DOHH2 (cell line): ENCODE measurements around the gene SLFNL1.

Source experiments
- H3F3A ChIP-seq: fragments of 200-600 bp; sonication (generic), shearing (Covaris generic); 2 replicates; pipeline ENCODE4 v1.6.0; 2016; ENCODE audit warnings: antibody characterized with exemption, mild to moderate bottlenecking; ENCODE audit not compliant: control insufficient read depth, insufficient read depth
- H3K27ac ChIP-seq: fragments of 200-600 bp; sonication (generic); 2 replicates; pipeline ENCODE4 v1.5.1; 2014; ENCODE audit warnings: low read depth, mild to moderate bottlenecking, low read length, moderate library complexity
- H3K27me3 ChIP-seq: fragments of 200-600 bp; sonication (generic); 2 replicates; pipeline ENCODE4 v1.6.1; 2014; ENCODE audit warnings: mild to moderate bottlenecking, low read length, mixed read lengths; ENCODE audit not compliant: control insufficient read depth
- H3K36me3 ChIP-seq: fragments of 200-600 bp; sonication (generic); 2 replicates; pipeline ENCODE4 v1.6.1; 2014; ENCODE audit warnings: mild to moderate bottlenecking, low read length, moderate library complexity, mixed read lengths; ENCODE audit not compliant: control insufficient read depth
- H3K4me1 ChIP-seq: fragments of 200-600 bp; sonication (generic); 2 replicates; pipeline ENCODE4 v1.6.1; 2014; ENCODE audit warnings: mild to moderate bottlenecking, low read length, mixed read lengths; ENCODE audit not compliant: control insufficient read depth
- H3K4me2 ChIP-seq: fragments of 200-600 bp; sonication (generic); 2 replicates; pipeline ENCODE4 v1.6.0; 2014; ENCODE audit warnings: mild to moderate bottlenecking, low read length, moderate library complexity
- H3K4me3 ChIP-seq: fragments of 200-600 bp; sonication (generic); 2 replicates; pipeline ENCODE4 v1.5.1; 2014; ENCODE audit warnings: mild to moderate bottlenecking, low read length, mixed read lengths
- H3K79me2 ChIP-seq: fragments of 200-600 bp; sonication (generic); 2 replicates; pipeline ENCODE4 v1.6.1; 2014; ENCODE audit warnings: mild to moderate bottlenecking, low read length, mixed read lengths; ENCODE audit not compliant: control insufficient read depth
- H3K9me2 ChIP-seq: fragments of 200-600 bp; sonication (generic); replicated peaks from 2 replicates; pipeline ENCODE4 v1.6.1; 2014; ENCODE audit warnings: mild to moderate bottlenecking, low read length, mixed read lengths; ENCODE audit not compliant: control insufficient read depth
- H3K9me3 ChIP-seq: fragments of 200-600 bp; sonication (generic); 2 replicates; pipeline ENCODE4 v1.6.1; 2014; ENCODE audit warnings: antibody characterized with exemption, low read length, mixed read lengths; ENCODE audit not compliant: control insufficient read depth, insufficient read depth
- H4K20me1 ChIP-seq: fragments of 200-600 bp; sonication (generic); 2 replicates; pipeline ENCODE4 v1.6.0; 2014; ENCODE audit warnings: low read depth, mild to moderate bottlenecking, antibody characterized with exemption, low read length, moderate library complexity; ENCODE audit not compliant: control insufficient read depth, insufficient read depth
- EZH2phosphoT487 ChIP-seq: fragments of 200-600 bp; sonication (generic); IDR thresholded peaks from 2 replicates; pipeline ENCODE4 v1.6.1; 2017; ENCODE audit warnings: borderline replicate concordance, mild to moderate bottlenecking, antibody characterized with exemption, low read length, moderate library complexity, mixed read lengths
- TF ChIP-seq, protein P1 (sequence below): fragments of 200-600 bp; sonication (generic); IDR thresholded peaks from one replicate; pipeline ENCODE4 v1.5.1; 2014; ENCODE audit warnings: antibody characterized with exemption, mild to moderate bottlenecking, low read depth, low read length; ENCODE audit not compliant: poor library complexity, severe bottlenecking

Gene SLFNL1

DNA sequence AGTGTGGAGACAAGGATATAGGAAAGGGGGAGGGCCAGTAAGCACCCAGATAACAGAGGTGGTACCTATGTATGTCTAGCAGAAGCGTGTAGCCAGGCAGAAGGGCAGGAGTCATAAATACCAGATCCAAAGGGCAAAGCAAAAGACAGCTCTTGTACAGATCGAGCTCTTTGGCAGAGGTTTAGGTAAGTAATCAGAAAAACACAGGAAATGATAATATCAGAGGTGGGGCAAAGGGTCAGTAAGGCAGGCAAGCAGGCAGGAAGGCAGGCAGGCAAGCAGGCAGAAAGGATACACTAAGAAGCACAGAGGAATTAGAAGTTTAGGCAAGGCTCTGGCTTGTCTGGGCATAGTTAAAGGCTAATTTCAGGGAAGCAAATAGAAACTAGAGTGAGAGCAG lies 22.7 kb upstream of the SLFNL1 start:
- no peaks in the 10 kb centered on the region for H3K9me3 ChIP-seq
- no peak overlapping the region for H3K4me3 ChIP-seq
- H3F3A ChIP-seq: no peaks in the 10 kb centered on the region
- H3K36me3 ChIP-seq: peaks cover 67% of the 10 kb centered on the region
- no peaks in the 10 kb centered on the region for H3K4me1 ChIP-seq
- no peaks in the 10 kb centered on the region for H3K79me2 ChIP-seq
- H3K27me3 ChIP-seq: no peaks in the 10 kb centered on the region
- no peak overlapping the region for H3K27ac ChIP-seq
- H3K9me2 ChIP-seq: no peaks in the 10 kb centered on the region
- H3K4me2 ChIP-seq: no peak overlapping the region
- TF ChIP-seq EZH2phosphoT487: no peak
- TF ChIP-seq, protein P1, sequence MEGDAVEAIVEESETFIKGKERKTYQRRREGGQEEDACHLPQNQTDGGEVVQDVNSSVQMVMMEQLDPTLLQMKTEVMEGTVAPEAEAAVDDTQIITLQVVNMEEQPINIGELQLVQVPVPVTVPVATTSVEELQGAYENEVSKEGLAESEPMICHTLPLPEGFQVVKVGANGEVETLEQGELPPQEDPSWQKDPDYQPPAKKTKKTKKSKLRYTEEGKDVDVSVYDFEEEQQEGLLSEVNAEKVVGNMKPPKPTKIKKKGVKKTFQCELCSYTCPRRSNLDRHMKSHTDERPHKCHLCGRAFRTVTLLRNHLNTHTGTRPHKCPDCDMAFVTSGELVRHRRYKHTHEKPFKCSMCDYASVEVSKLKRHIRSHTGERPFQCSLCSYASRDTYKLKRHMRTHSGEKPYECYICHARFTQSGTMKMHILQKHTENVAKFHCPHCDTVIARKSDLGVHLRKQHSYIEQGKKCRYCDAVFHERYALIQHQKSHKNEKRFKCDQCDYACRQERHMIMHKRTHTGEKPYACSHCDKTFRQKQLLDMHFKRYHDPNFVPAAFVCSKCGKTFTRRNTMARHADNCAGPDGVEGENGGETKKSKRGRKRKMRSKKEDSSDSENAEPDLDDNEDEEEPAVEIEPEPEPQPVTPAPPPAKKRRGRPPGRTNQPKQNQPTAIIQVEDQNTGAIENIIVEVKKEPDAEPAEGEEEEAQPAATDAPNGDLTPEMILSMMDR: no peak
- H4K20me1 ChIP-seq: no peaks in the 10 kb centered on the region

DNA sequence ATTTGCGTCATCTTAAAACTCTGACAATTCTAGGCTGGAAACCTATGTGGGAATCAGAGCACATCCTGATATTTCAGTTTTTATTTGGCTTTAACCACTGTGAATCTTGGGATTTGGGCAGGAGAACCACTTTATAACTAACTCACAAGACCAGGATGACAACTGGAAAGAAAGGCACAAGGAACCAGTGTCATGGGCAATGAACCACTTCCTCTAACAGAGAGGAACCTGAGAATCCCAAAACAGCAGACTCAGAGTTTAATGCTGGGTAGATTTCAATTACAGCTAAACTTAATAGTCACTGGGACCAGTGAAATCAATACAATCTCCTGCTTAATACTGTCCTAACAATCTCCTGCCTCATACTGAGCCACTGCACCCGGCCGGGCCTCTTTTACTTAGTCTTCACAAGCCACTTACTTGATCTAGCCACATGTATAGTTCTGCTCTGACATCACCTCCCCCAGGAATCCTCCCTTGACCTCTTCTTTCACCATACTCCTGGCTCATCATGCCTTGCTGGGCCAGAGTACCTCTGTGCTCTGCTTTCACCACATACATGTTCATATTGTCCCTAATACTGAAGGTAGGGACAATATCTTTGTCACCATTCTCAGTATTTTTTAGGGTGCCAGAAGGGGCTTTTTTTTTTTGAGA lies 20.2 kb upstream of the SLFNL1 start:
- TF ChIP-seq, protein P1: no peak
- TF ChIP-seq EZH2phosphoT487: no peak

DNA sequence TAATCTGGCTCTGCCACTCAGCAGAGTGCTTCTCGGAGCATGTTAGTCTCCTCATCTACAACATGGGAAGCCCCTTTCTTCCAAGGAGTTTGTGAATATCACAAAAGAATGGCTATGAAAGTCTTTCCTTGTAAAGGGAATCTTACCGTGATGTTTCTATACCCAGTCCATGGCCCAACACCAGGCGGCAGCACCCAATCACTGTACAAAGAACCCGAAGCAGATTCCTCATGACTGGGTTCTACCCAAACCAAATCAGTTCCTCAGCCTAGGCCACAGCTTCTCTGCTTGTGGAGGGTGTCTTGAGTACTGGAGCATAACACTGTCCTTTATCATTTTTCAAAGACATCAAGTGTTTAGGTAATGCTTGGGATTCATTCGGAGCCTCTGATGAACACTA lies 16.6 kb upstream of the SLFNL1 start:
- Histone ChIP-seq H3K36me3 (peaks cover 76% of the 10 kb centered on the region), H3K9me2 (no peaks in the 10 kb centered on the region), H4K20me1 (no peaks in the 10 kb centered on the region), H3K27me3 (no peaks in the 10 kb centered on the region), H3F3A (no peaks in the 10 kb centered on the region), H3K9me3 (no peaks in the 10 kb centered on the region), H3K4me1 (no peaks in the 10 kb centered on the region), H3K79me2 (no peaks in the 10 kb centered on the region), H3K27ac (no peak overlapping the region), H3K4me3 (no peak overlapping the region), H3K4me2 (no peak overlapping the region)
- TF ChIP-seq, protein P1: no peak
- TF ChIP-seq EZH2phosphoT487: no peak

More for the DNA sequence above, 20.2 kb upstream of the SLFNL1 start:
- Histone ChIP-seq H3K4me3 (no peak overlapping the region), H3K4me1 (no peaks in the 10 kb centered on the region), H3K27ac (no peak overlapping the region), H3K27me3 (no peaks in the 10 kb centered on the region), H3K36me3 (peaks cover 71% of the 10 kb centered on the region), H3K4me2 (no peak overlapping the region), H3K9me2 (no peaks in the 10 kb centered on the region), H3K79me2 (no peaks in the 10 kb centered on the region), H3K9me3 (no peaks in the 10 kb centered on the region), H3F3A (no peaks in the 10 kb centered on the region), H4K20me1 (no peaks in the 10 kb centered on the region)
